H9 (cell line): ENCODE results near the gene RCC1. TPM values are rescaled to one million over a fixed set of nuclear protein-coding genes. Genes with fewer than 3 reads are reported as not detected.

Experiments
- DNase-seq: peaks from one replicate; pipeline ENCODE4 v3.0.0-alpha.2; 2017
- H2AFZ ChIP-seq: one replicate; pipeline ENCODE4 v1.6.1; 2013; ENCODE audit warnings: mild to moderate bottlenecking, low read length, control low read depth, moderate library complexity
- H2AK5ac ChIP-seq: 2 replicates; pipeline ENCODE4 v1.6.1; 2013; ENCODE audit warnings: low read length, control low read depth, mixed read lengths; ENCODE audit not compliant: insufficient read length
- H2BK120ac ChIP-seq: one replicate; pipeline ENCODE4 v1.6.1; 2013; ENCODE audit warnings: low read depth, mild to moderate bottlenecking, low read length, control low read depth, inconsistent platforms; ENCODE audit not compliant: poor library complexity, severe bottlenecking
- H2BK12ac ChIP-seq: 2 replicates; pipeline ENCODE4 v1.6.1; 2013; ENCODE audit warnings: low read length, control low read depth, mixed read lengths, low read depth; ENCODE audit not compliant: insufficient read length
- H2BK15ac ChIP-seq: 2 replicates; pipeline ENCODE4 v1.6.1; 2013; ENCODE audit warnings: low read depth, low read length, control low read depth
- H2BK20ac ChIP-seq: one replicate; pipeline ENCODE4 v1.6.1; 2013; ENCODE audit warnings: low read depth, mild to moderate bottlenecking, low read length, control low read depth, inconsistent platforms; ENCODE audit not compliant: poor library complexity, severe bottlenecking
- H2BK5ac ChIP-seq: 2 replicates; pipeline ENCODE4 v1.6.1; 2013; ENCODE audit warnings: low read length, control low read depth, mixed read lengths; ENCODE audit not compliant: insufficient read length
- H3K14ac ChIP-seq: 2 replicates; pipeline ENCODE4 v1.6.1; 2013; ENCODE audit warnings: low read length, control low read depth; ENCODE audit not compliant: insufficient read depth
- H3K18ac ChIP-seq: 2 replicates; pipeline ENCODE4 v1.6.1; 2013; ENCODE audit warnings: low read depth, mild to moderate bottlenecking, mixed read lengths, low read length, control low read depth; ENCODE audit not compliant: insufficient read length
- H3K23ac ChIP-seq: 2 replicates; pipeline ENCODE4 v1.6.1; 2013; ENCODE audit warnings: low read length, control low read depth, mixed read lengths, low read depth; ENCODE audit not compliant: insufficient read length
- H3K23me2 ChIP-seq: 2 replicates; pipeline ENCODE4 v1.6.1; 2013; ENCODE audit warnings: low read depth, mild to moderate bottlenecking, mixed read lengths, low read length, control low read depth; ENCODE audit not compliant: insufficient read length, poor library complexity, severe bottlenecking
- H3K27ac ChIP-seq: 2 replicates; pipeline ENCODE4 v1.5.1; 2013; ENCODE audit warnings: low read length, control low read depth, mixed read lengths, low read depth; ENCODE audit not compliant: insufficient read length
- H3K27me3 ChIP-seq: 2 replicates; pipeline ENCODE4 v1.6.1; 2013; ENCODE audit warnings: low read length, control low read depth, inconsistent platforms; ENCODE audit not compliant: insufficient read depth
- H3K4ac ChIP-seq: 2 replicates; pipeline ENCODE4 v1.6.1; 2013; ENCODE audit warnings: low read depth, mild to moderate bottlenecking, control low read depth, inconsistent platforms, low read length, moderate library complexity
- H3K4me1 ChIP-seq: 2 replicates; pipeline ENCODE4 v1.6.1; 2013; ENCODE audit warnings: low read length, control low read depth, inconsistent platforms; ENCODE audit not compliant: insufficient read depth
- H3K4me2 ChIP-seq: 2 replicates; pipeline ENCODE4 v1.6.1; 2013; ENCODE audit warnings: low read length, control low read depth, mixed read lengths; ENCODE audit not compliant: insufficient read length, insufficient read depth
- H3K56ac ChIP-seq: 2 replicates; pipeline ENCODE4 v1.6.1; 2013; ENCODE audit warnings: low read depth, mild to moderate bottlenecking, mixed read lengths, low read length, control low read depth; ENCODE audit not compliant: insufficient read length
- H3K79me1 ChIP-seq: 2 replicates; pipeline ENCODE4 v1.6.1; 2013; ENCODE audit warnings: low read depth, mild to moderate bottlenecking, moderate library complexity, low read length, control low read depth, inconsistent platforms; ENCODE audit not compliant: insufficient read depth, poor library complexity, severe bottlenecking
- H3K79me2 ChIP-seq: 2 replicates; pipeline ENCODE4 v1.6.1; 2013; ENCODE audit warnings: low read length, control low read depth, inconsistent platforms; ENCODE audit not compliant: insufficient read depth
- H3K9ac ChIP-seq: 2 replicates; pipeline ENCODE4 v1.6.1; 2013; ENCODE audit warnings: low read length, control low read depth, mixed read lengths; ENCODE audit not compliant: insufficient read length; ENCODE audit errors: extremely low read depth
- H3K9me3 ChIP-seq: one replicate; pipeline ENCODE4 v1.6.1; 2013; ENCODE audit warnings: low read depth, low read length, inconsistent platforms; ENCODE audit not compliant: control insufficient read depth
- H3T11ph ChIP-seq: one replicate; pipeline ENCODE4 v1.6.1; 2013; ENCODE audit warnings: mild to moderate bottlenecking, low read length, control low read depth, inconsistent platforms
- H4K20me1 ChIP-seq: one replicate; pipeline ENCODE4 v1.6.1; 2013; ENCODE audit not compliant: control insufficient read depth, insufficient read length, insufficient read depth
- H4K5ac ChIP-seq: 2 replicates; pipeline ENCODE4 v1.6.1; 2013; ENCODE audit warnings: low read depth, mild to moderate bottlenecking, mixed read lengths, low read length, control low read depth; ENCODE audit not compliant: insufficient read length
- H4K8ac ChIP-seq: replicated peaks from 2 replicates; pipeline ENCODE4 v1.6.1; 2013; ENCODE audit warnings: low read length, control low read depth, mixed read lengths, low read depth; ENCODE audit not compliant: insufficient read length
- H4K91ac ChIP-seq: 2 replicates; pipeline ENCODE4 v1.6.1; 2013; ENCODE audit warnings: low read depth, mild to moderate bottlenecking, moderate library complexity, mixed read lengths, low read length, control low read depth; ENCODE audit not compliant: insufficient read length
- H3K27ac Mint-ChIP-seq, 3 experiments: 2 replicates in 2 of 3; 3 replicates in 1 of 3; pipeline ENCODE4 v1.8.0; 2020 to 2021; ENCODE audit warnings: mixed read lengths in 3 of 3, mild to moderate bottlenecking in 1 of 3, moderate library complexity in 1 of 3
- H3K27me3 Mint-ChIP-seq: 2 replicates; pipeline ENCODE4 v1.8.0; 2021; ENCODE audit warnings: low read depth, mild to moderate bottlenecking, moderate library complexity, mixed read lengths
- H3K36me3 Mint-ChIP-seq, 3 experiments: 2 replicates in 2 of 3; 3 replicates in 1 of 3; pipeline ENCODE4 v1.8.0; 2020 to 2021; ENCODE audit warnings: low read depth in 3 of 3, mixed read lengths in 3 of 3; ENCODE audit not compliant: insufficient read depth in 1 of 3
- H3K4me1 Mint-ChIP-seq, 2 experiments: 2 replicates each; pipeline ENCODE4 v1.8.0; 2020; ENCODE audit warnings: mixed read lengths in 2 of 2
- H3K4me3 Mint-ChIP-seq, 2 experiments: 2 replicates in 1 of 2; 3 replicates in 1 of 2; pipeline ENCODE4 v1.8.0; 2020 to 2021; ENCODE audit warnings: mild to moderate bottlenecking in 2 of 2, mixed read lengths in 2 of 2, moderate library complexity in 1 of 2
- H3K9me3 Mint-ChIP-seq, 2 experiments: 2 replicates in 1 of 2; 3 replicates in 1 of 2; pipeline ENCODE4 v1.8.0; 2020; ENCODE audit warnings: mild to moderate bottlenecking in 2 of 2, mixed read lengths in 2 of 2, moderate library complexity in 1 of 2
- CTCF ChIP-seq: fragments of 200-600 bp; sonication (generic); conservative IDR thresholded peaks from 3 replicates; pipeline ENCODE4 v1.8.0; 2021; ENCODE audit warnings: antibody characterized with exemption, mild to moderate bottlenecking
- WGBS: extraction: QIAGEN DNeasy Blood & Tissue Kit; methylation state at CpG from one replicate; pipeline ENCODE4 v1.1.7; 2013; ENCODE audit warnings: missing lambda C conversion rate, low lambda C conversion rate, mixed read lengths; ENCODE audit not compliant: insufficient read length; ENCODE audit errors: extremely low coverage; 5-methylcytosine and 5-hydroxymethylcytosine counted together
- total RNA-seq: library from RNA; stranded (reverse); gene quantifications from 2 replicates; pipeline ENCODE4 v1.2.1, GENCODE V29; 2021

Gene RCC1
- total RNA-seq, 1 experiment from 2014 or later = 93.6 TPM

DNA sequence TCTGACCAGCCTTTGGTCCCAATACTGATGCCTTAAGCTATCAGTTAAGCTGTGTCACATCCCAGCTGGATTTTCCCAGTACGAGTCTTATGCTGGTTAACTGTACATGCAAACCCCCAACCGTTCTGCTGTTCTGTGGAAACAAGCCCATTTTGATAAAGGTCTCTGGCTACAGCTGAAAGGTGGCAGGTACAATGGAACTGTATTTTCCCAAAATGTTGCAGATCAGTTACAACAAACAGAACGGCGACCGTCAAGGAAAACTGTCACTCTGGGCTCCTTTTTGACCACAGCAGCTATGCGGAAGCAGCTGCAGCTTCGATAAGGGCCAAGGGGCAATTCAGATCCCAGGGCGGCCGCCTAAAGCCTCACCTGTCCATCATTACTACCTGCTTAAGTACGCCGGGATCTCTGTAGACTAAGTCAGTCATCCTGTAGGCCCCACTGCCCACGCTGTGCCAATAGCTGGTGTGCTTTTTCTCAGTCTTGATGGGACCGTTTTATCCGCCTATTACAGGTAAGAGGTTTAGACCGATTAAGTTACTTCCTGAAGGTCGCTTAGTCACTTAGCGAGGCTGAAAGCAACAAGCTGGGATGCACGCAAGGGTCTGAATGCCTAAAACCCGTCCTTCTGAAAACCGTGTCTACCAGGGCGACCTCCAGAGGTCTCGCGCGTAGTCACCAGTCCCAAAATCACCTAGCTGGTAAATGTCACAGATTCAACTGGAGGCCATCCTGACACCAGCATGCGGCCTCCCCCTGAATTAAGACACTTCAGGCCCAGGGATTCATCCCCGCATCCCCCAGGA, 75.1 kb downstream of the RCC1 start:
- Histone ChIP-seq H3K18ac (no peak overlapping the region), H3K79me2 (peaks cover 16% of the 10 kb centered on the region; the same call in 1 of the 2 replicates), H2BK12ac (no peak overlapping the region), H3K56ac (no peak overlapping the region), H3K4ac (no peak overlapping the region), H3T11ph (no peak overlapping the region), H4K91ac (no peak overlapping the region), H3K4me2 (peak overlapping the region; percentile 98), H3K79me1 (no peaks in the 10 kb centered on the region), H3K27ac (no peak overlapping the region), H3K4me1 (no peaks in the 10 kb centered on the region), H4K5ac (no peak overlapping the region), H3K9ac (peak overlapping the region; percentile 66), H3K9me3 (no peaks in the 10 kb centered on the region), H2BK5ac (no peak overlapping the region), H2BK120ac (no peak overlapping the region), H2AFZ (no peak overlapping the region), H3K14ac (no peak overlapping the region), H3K23ac (no peak overlapping the region), H2AK5ac (no peak overlapping the region), H2BK20ac (no peak overlapping the region), H2BK15ac (no peak overlapping the region), H4K8ac (no peak overlapping the region), H4K20me1 (no peaks in the 10 kb centered on the region), H3K27me3 (no peaks in the 10 kb centered on the region), H3K23me2 (peaks cover 17% of the 10 kb centered on the region)
- Mint-ChIP-seq H3K9me3 (no peaks in the 10 kb centered on the region; a peak in 1 of 5 replicates), H3K36me3 (peaks cover 30 to 48% (median 38%) of the 10 kb centered on the region in 3 experiments), H3K4me1 (peaks cover 20 to 25% of the 10 kb centered on the region in 2 experiments), H3K27ac (peak overlapping the region in 2 of 3 experiments; percentile 90 to 95; a peak in 5 of 7 replicates), H3K4me3 (peak overlapping the region; percentile 90 to 96), H3K27me3 (0 out of 2 replicates have a peak, but pooled peaks cover 3% of the 10 kb centered on the region)
- TF ChIP-seq CTCF = peak; percentile 37; the same call in 2 of the 3 replicates
- no peak for DNase-seq
- WGBS = no CpG with 5 or more reads among the region's 26 CpGs
